ENCODE data around the gene PTPRN2. TPM values are rescaled to one million over a fixed set of nuclear protein-coding genes. Genes with fewer than 3 reads are reported as not detected.
"Not testable (repeated sequence)": the region's sequence is repeated elsewhere in the genome, so short reads cannot be mapped to it uniquely, and the experiment has no call there.

PTPRN2 gene
- total RNA-seq, 1 experiment from 2014 or later: 0.11 TPM

- Histone ChIP-seq H3K4me1 (ENCODE audit: insufficient read depth, low read length, poor library complexity, severe bottlenecking) (no peaks in the 10 kb centered on the region), H3K9me3 (ENCODE audit: low read depth, low read length, poor library complexity, severe bottlenecking) (peaks cover 15% of the 10 kb centered on the region), H3K4me3 (ENCODE audit: low read depth, low read length, poor library complexity, severe bottlenecking) (no peak overlapping the region), H3K27me3 (replicated peaks; ENCODE audit: insufficient read depth, low read depth, low read length, poor library complexity) (no peaks in the 10 kb centered on the region), H3K27ac (ENCODE audit: low read depth, low read length, poor library complexity, severe bottlenecking) (no peak overlapping the region), H3K36me3 (ENCODE audit: insufficient read depth, low read length, poor library complexity, severe bottlenecking) (no peaks in the 10 kb centered on the region)
- intact Hi-C loops (cut with micrococcal nuclease; ENCODE audit: unreplicated experiment): no loop called here
- no peak for DNase-seq (ENCODE audit: low spot score)
- TF ChIP-seq CTCF (conservative IDR thresholded peaks at IDR 0.05; ENCODE audit: low read depth, low read length) (no peak), EZH2 (IDR thresholded peaks at IDR 0.05; ENCODE audit: borderline replicate concordance, low read depth, low read length, poor library complexity, severe bottlenecking) (no peak)
- ChIA-PET CTCF (no interaction called here), POLR2A (ENCODE audit: low non-redundant PET) (no interaction called here)
- no TSS peak for BruUV-seq (replicated peaks)
Measured at GRCh38 chr7:158274404-158274811, 313.2 kb downstream of the PTPRN2 start.

GRCh38 chr7:158273756-158274342, 313.8 kb downstream of the PTPRN2 start:
- H3K27me3 ChIP-seq (replicated peaks; ENCODE audit: insufficient read depth, low read depth, low read length, poor library complexity); POLR2A ChIA-PET (ENCODE audit: low non-redundant PET); H3K4me3 ChIP-seq (ENCODE audit: low read depth, low read length, poor library complexity, severe bottlenecking); H3K27ac ChIP-seq (ENCODE audit: low read depth, low read length, poor library complexity, severe bottlenecking); intact Hi-C loops (cut with micrococcal nuclease; ENCODE audit: unreplicated experiment); H3K36me3 ChIP-seq (ENCODE audit: insufficient read depth, low read length, poor library complexity, severe bottlenecking); CTCF ChIA-PET; DNase-seq (ENCODE audit: low spot score); H3K4me1 ChIP-seq (ENCODE audit: insufficient read depth, low read length, poor library complexity, severe bottlenecking); BruUV-seq (replicated peaks): not testable (repeated sequence)
- peaks cover 15% of the 10 kb centered on the region for H3K9me3 ChIP-seq (ENCODE audit: low read depth, low read length, poor library complexity, severe bottlenecking)

GRCh38 chr7:158273138-158273651, 314.4 kb downstream of the PTPRN2 start:
- no peak for DNase-seq (ENCODE audit: low spot score)
- no peak overlapping the region for H3K27ac ChIP-seq (ENCODE audit: low read depth, low read length, poor library complexity, severe bottlenecking)
- TF ChIP-seq EZH2 (IDR thresholded peaks at IDR 0.05; ENCODE audit: borderline replicate concordance, low read depth, low read length, poor library complexity, severe bottlenecking): no peak
- TF ChIP-seq CTCF (conservative IDR thresholded peaks at IDR 0.05; ENCODE audit: low read depth, low read length): no peak
- ChIA-PET CTCF (no interaction called here), POLR2A (ENCODE audit: low non-redundant PET) (no interaction called here)
- no TSS peak for BruUV-seq (replicated peaks)
- intact Hi-C loops (cut with micrococcal nuclease; ENCODE audit: unreplicated experiment): no loop called here
- H3K4me1 ChIP-seq (ENCODE audit: insufficient read depth, low read length, poor library complexity, severe bottlenecking): no peaks in the 10 kb centered on the region
- H3K27me3 ChIP-seq (replicated peaks; ENCODE audit: insufficient read depth, low read depth, low read length, poor library complexity): no peaks in the 10 kb centered on the region
- no peaks in the 10 kb centered on the region for H3K36me3 ChIP-seq (ENCODE audit: insufficient read depth, low read length, poor library complexity, severe bottlenecking)
- no peak overlapping the region for H3K4me3 ChIP-seq (ENCODE audit: low read depth, low read length, poor library complexity, severe bottlenecking)
- H3K9me3 ChIP-seq (ENCODE audit: low read depth, low read length, poor library complexity, severe bottlenecking): peaks cover 15% of the 10 kb centered on the region

GRCh38 chr7:158272509-158273137, 315.0 kb downstream of the PTPRN2 start:
- Histone ChIP-seq H3K4me3 (ENCODE audit: low read depth, low read length, poor library complexity, severe bottlenecking) (no peak overlapping the region), H3K9me3 (ENCODE audit: low read depth, low read length, poor library complexity, severe bottlenecking) (peaks cover 15% of the 10 kb centered on the region), H3K4me1 (ENCODE audit: insufficient read depth, low read length, poor library complexity, severe bottlenecking) (no peaks in the 10 kb centered on the region), H3K27ac (ENCODE audit: low read depth, low read length, poor library complexity, severe bottlenecking) (no peak overlapping the region), H3K27me3 (replicated peaks; ENCODE audit: insufficient read depth, low read depth, low read length, poor library complexity) (no peaks in the 10 kb centered on the region), H3K36me3 (ENCODE audit: insufficient read depth, low read length, poor library complexity, severe bottlenecking) (no peaks in the 10 kb centered on the region)
- ChIA-PET CTCF (no interaction called here), POLR2A (ENCODE audit: low non-redundant PET) (no interaction called here)
- intact Hi-C loops (cut with micrococcal nuclease; ENCODE audit: unreplicated experiment): no loop called here
- DNase-seq (ENCODE audit: low spot score): no peak
- TF ChIP-seq CTCF (conservative IDR thresholded peaks at IDR 0.05; ENCODE audit: low read depth, low read length) (no peak), EZH2 (IDR thresholded peaks at IDR 0.05; ENCODE audit: borderline replicate concordance, low read depth, low read length, poor library complexity, severe bottlenecking) (no peak)
- no TSS peak for BruUV-seq (replicated peaks)

Measured in A673 (cell line).